HFFc6 (cell line): ENCODE results near the gene PRDM16. TPM values are rescaled to one million over a fixed set of nuclear protein-coding genes. Genes with fewer than 3 reads are reported as not detected.

Experiments used
- DNase-seq: peaks from one replicate; pipeline ENCODE4 v3.0.0-alpha.2; 2018
- H3K27ac Mint-ChIP-seq: 2 replicates; pipeline ENCODE4 v1.8.0; 2020; ENCODE audit warnings: mild to moderate bottlenecking, mixed read lengths
- H3K27me3 Mint-ChIP-seq: 2 replicates; pipeline ENCODE4 v1.8.0; 2021; ENCODE audit warnings: mild to moderate bottlenecking, moderate library complexity, mixed read lengths; ENCODE audit not compliant: insufficient read depth
- H3K36me3 Mint-ChIP-seq: 2 replicates; pipeline ENCODE4 v1.8.0; 2021; ENCODE audit warnings: low read depth, mixed read lengths
- H3K4me1 Mint-ChIP-seq: 2 replicates; pipeline ENCODE4 v1.8.0; 2020; ENCODE audit warnings: low read depth, mixed read lengths
- H3K4me3 Mint-ChIP-seq: 2 replicates; pipeline ENCODE4 v1.8.0; 2020; ENCODE audit warnings: mild to moderate bottlenecking, moderate library complexity, mixed read lengths
- H3K9me3 Mint-ChIP-seq: 2 replicates; pipeline ENCODE4 v1.8.0; 2020; ENCODE audit warnings: mild to moderate bottlenecking, mixed read lengths
- total RNA-seq, 6 experiments: library from RNA; stranded (reverse); fragmentation: NEBNext Ultra II Directional; extraction: Animal tissue kit (Norgen Biotek cat#: 25700); gene quantifications; 2 replicates in 1 of 6; 3 replicates in 5 of 6; pipeline ENCODE4 v1.2.3, GENCODE V29; 2021
- TF ChIP-seq, protein P1 (sequence below): fragments of 200-600 bp; sonication (generic); IDR thresholded peaks from 2 replicates; pipeline ENCODE4 v1.5.0; 2021; ENCODE audit warnings: antibody characterized with exemption, mild to moderate bottlenecking

Gene PRDM16
- total RNA-seq, 6 experiments from 2014 or later: not detected

DNA sequence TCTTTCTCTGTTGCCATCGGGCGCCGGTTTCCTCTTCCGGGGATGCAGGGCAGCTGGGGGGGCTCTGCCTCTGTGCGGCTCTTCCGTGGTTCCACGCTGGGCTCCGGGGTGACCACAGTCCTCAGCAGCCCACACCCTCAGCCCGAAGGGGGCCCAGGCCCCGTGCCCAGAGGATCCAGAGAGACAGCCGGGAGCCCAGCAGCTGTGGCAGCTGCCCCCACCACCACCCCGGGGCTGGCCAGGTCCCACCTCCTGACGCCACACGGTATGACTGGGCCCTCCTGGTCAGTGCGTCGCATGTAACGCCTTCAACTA, 172.2 kb downstream of the PRDM16 start:
- DNase-seq: no peak
- TF ChIP-seq, protein P1, sequence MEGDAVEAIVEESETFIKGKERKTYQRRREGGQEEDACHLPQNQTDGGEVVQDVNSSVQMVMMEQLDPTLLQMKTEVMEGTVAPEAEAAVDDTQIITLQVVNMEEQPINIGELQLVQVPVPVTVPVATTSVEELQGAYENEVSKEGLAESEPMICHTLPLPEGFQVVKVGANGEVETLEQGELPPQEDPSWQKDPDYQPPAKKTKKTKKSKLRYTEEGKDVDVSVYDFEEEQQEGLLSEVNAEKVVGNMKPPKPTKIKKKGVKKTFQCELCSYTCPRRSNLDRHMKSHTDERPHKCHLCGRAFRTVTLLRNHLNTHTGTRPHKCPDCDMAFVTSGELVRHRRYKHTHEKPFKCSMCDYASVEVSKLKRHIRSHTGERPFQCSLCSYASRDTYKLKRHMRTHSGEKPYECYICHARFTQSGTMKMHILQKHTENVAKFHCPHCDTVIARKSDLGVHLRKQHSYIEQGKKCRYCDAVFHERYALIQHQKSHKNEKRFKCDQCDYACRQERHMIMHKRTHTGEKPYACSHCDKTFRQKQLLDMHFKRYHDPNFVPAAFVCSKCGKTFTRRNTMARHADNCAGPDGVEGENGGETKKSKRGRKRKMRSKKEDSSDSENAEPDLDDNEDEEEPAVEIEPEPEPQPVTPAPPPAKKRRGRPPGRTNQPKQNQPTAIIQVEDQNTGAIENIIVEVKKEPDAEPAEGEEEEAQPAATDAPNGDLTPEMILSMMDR: no peak
- H3K36me3 Mint-ChIP-seq: no peaks in the 10 kb centered on the region
- peaks cover 10% of the 10 kb centered on the region for H3K27me3 Mint-ChIP-seq
- H3K9me3 Mint-ChIP-seq: peaks cover 14% of the 10 kb centered on the region; the same call in 1 of the 2 replicates
- no peak overlapping the region for H3K27ac Mint-ChIP-seq
- H3K4me3 Mint-ChIP-seq: no peak overlapping the region
- H3K4me1 Mint-ChIP-seq: no peaks in the 10 kb centered on the region

DNA sequence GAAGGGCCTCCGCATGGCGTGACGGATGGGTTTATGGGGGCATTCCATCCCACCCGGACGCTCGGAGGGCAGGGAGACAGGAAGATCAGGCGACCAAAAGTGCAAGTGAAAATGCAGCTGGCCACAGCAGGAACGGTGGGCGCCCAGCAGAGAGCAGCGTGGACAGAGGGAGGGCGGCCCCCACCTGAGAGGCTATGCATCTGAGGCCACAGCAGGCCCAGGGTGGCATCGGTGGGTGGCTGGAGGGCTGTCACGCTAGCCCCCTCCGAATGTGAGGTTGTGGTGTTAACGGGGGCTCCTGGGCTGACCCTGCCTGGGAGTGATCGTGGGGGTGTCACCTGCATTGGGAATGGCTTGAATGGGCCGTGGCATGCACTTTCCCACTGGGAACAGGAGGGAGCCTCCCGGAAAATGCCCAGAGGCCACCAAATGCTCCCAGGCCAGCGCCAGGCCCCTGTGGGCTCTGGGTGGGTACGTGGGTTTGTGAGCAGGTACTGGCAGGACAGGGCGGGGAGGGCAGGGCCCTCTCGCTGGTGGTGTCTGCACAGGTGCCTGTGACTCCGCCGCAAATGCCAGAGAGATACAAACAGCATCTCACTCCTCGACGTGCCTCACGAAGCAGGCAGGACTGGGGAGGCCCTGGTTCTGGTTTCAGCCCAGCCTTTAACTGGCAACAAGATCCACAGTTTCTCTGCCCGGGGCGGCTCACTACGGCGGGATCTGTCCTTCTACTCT, 172.8 kb downstream of the PRDM16 start:
- DNase-seq: no peak
- TF ChIP-seq, protein P1: no peak
- peaks cover 15% of the 10 kb centered on the region; the same call in 1 of the 2 replicates for H3K9me3 Mint-ChIP-seq
- no peak overlapping the region for H3K4me3 Mint-ChIP-seq
- H3K4me1 Mint-ChIP-seq: no peaks in the 10 kb centered on the region
- H3K27me3 Mint-ChIP-seq: peaks cover 10% of the 10 kb centered on the region
- H3K36me3 Mint-ChIP-seq: no peaks in the 10 kb centered on the region
- H3K27ac Mint-ChIP-seq: no peak overlapping the region

DNA sequence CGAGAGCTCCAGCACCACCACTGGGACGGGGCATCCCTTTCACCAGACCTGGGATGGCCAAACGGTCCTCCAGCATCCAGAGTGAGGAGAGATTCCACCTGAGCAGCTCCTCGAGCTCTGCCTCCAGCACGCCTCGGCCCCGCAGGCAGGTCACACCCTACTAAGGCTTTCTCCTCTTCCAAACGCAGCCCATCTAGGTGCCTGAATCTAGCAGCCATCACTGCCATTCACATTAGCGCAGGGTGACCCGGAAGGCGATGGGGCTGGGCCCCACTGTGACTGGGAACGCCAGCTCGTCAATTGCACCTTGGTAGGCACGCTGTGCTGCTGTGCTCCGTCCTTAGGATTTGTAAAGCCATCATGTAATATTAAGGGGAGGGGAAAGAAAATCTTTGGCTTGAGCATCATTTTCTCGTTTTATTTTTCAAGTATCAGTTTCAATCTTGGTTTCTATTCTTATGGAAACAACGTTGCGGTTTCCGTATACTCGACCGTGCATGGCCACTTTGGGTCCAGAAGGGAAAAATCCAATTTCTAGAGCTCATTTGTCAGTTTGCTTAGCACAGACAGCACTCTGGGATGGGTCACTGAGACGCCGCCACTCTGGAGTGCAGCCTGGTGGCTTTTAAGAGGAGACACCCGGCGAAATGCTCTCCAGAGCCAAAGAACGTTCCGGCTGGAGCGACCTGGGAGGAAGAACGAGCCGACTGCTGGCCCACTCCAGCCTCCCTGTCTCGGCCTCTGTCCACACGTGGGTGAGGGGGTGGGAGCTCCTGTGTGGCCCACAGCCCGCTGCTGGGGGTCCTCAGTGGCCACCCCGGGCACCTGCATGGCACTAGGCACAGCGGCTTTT, 173.6 kb downstream of the PRDM16 start:
- TF ChIP-seq, protein P1: no peak
- peaks cover 10% of the 10 kb centered on the region for H3K27me3 Mint-ChIP-seq
- no peak overlapping the region for H3K27ac Mint-ChIP-seq
- no peak overlapping the region for H3K4me3 Mint-ChIP-seq
- peaks cover 18% of the 10 kb centered on the region; the same call in 1 of the 2 replicates for H3K9me3 Mint-ChIP-seq
- no peak for DNase-seq
- H3K4me1 Mint-ChIP-seq: no peaks in the 10 kb centered on the region
- H3K36me3 Mint-ChIP-seq: no peaks in the 10 kb centered on the region

DNA sequence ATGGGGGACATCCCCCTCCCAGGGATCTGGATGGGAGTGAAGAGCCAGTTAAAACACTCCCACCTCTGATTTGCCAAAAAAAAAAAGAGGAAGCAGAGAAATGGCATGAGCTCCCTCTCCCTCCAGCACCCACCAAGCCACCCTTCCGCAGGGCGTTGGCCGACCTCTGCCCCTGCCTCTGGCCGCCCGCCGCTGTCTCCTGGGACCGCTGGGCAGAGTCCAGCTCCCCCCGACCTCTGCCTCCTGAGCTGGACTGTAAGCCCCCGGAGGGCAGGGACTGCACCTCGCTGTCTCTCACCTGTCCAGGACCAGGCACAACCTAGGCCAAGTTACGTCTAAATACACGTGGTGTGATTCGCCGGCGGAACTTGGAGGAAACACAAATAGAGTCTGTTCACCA, 174.3 kb downstream of the PRDM16 start:
- no peaks in the 10 kb centered on the region for H3K36me3 Mint-ChIP-seq
- no peak overlapping the region for H3K4me3 Mint-ChIP-seq
- TF ChIP-seq, protein P1: no peak
- no peak for DNase-seq
- no peaks in the 10 kb centered on the region for H3K4me1 Mint-ChIP-seq
- H3K9me3 Mint-ChIP-seq: peaks cover 18% of the 10 kb centered on the region; the same call in 1 of the 2 replicates
- no peak overlapping the region for H3K27ac Mint-ChIP-seq
- H3K27me3 Mint-ChIP-seq: peaks cover 16% of the 10 kb centered on the region

DNA sequence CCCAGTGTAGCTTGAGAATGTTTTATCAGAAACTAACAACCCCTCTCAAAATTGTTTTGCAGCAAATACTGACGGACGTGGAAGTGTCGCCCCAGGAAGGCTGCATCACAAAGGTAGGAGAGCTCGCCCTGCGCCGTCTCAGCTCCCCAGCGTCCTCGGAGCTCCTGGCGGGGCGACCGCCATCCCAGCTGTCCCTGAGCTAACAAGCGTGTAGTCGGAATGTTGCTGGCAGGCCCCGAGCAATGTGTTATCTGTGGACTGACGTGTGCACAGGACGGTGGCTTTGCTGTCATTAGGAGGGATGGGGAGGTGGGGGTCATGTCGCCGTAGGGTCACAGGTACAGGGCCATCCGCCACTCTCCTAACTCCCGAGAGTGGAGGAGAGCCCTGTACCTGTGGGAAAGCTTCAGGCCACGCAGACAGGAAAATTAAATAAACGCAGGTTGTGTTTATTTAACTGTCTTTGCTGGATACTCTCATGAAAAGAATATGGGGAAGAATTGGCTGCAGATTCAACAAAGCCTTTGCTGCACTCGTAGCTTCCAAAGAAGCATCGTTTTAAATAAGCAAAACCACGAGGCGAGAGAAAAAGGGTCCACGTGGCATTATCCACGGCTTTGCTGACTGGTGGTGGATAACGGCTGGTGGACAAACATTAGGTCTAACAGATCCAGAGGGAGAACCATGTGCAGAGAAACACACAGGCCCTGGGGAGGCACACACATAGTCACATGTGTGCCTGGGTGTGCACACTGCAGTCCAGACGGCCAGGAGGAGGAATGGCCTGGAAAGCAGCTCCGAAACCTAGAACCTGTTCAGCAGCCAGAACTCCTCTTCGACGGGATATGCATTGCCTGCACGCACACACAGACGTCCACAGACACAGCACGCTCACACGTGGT, 175.3 kb downstream of the PRDM16 start:
- Mint-ChIP-seq H3K27me3 (peaks cover 23% of the 10 kb centered on the region), H3K9me3 (peaks cover 13% of the 10 kb centered on the region; the same call in 1 of the 2 replicates), H3K4me1 (no peaks in the 10 kb centered on the region), H3K36me3 (no peaks in the 10 kb centered on the region), H3K27ac (no peak overlapping the region), H3K4me3 (no peak overlapping the region)
- TF ChIP-seq, protein P1: no peak
- DNase-seq: no peak
